Left ventricle myocardium superior (tissue), 1 donor: Measurements from ENCODE around the gene RCC2. TPM values are rescaled to one million over a fixed set of nuclear protein-coding genes. Genes with fewer than 3 reads are reported as not detected.
"Not testable (repeated sequence)": the region's sequence is repeated elsewhere in the genome, so short reads cannot be mapped to it uniquely, and the experiment has no call there.

ENCODE experiments used
- ATAC-seq: fragments of 200-7000 bp; cut with Tn5 transposase; one replicate; pipeline ENCODE4 v1.9.1; 2020; ENCODE audit warnings: mild to moderate bottlenecking, moderate library complexity
- DNase-seq: peaks from one replicate; pipeline ENCODE4 v3.0.0-alpha.2; 2020
- intact Hi-C: fragments of 100-400 bp; cut with micrococcal nuclease; formaldehyde crosslinking; loops from one replicate; pipeline ENCODE4 v1.11.0; 2022
- total RNA-seq: library from RNA; stranded (reverse); fragmentation: NEBNext Ultra II Directional; extraction: Animal tissue kit (Norgen Biotek cat#: 25700); gene quantifications from one replicate; pipeline ENCODE4 v1.2.1, GENCODE V29; 2021
- donor health status: DM: no; HTN: yes; CAD: no; lungs with severe emphysema.

RCC2 gene
- total RNA-seq, 1 donor from 2014 or later, result 11.6 TPM

GRCh38 chr1:17452203-17452602 lies 12.7 kb upstream of the RCC2 start:
- DNase-seq, intact Hi-C loops: not testable (repeated sequence)

GRCh38 chr1:17451731-17452130 lies 12.3 kb upstream of the RCC2 start:
- ATAC-seq (no peak), DNase-seq (no peak)

More at GRCh38 chr1:17452203-17452602, 12.7 kb upstream of the RCC2 start:
- ATAC-seq, result not testable (repeated sequence)

GRCh38 chr1:17447501-17447992 lies 8.1 kb upstream of the RCC2 start:
- intact Hi-C loops, result no loop called here
- no peak for DNase-seq
- ATAC-seq, result peak; percentile 38

More at GRCh38 chr1:17451731-17452130, 12.3 kb upstream of the RCC2 start:
- intact Hi-C loops, result no loop called here

GRCh38 chr1:17442841-17443240 lies 3.4 kb upstream of the RCC2 start:
- no peak for DNase-seq
- intact Hi-C loops, result no loop called here
- no peak for ATAC-seq

GRCh38 chr1:17441993-17442357 lies 2.5 kb upstream of the RCC2 start:
- no peak for ATAC-seq
- DNase-seq, result no peak
- intact Hi-C loops, result no loop called here

- ATAC-seq (no peak), DNase-seq (no peak)
- intact Hi-C loops, result no loop called here
Measured at GRCh38 chr1:17441265-17441992, 2.0 kb upstream of the RCC2 start.

- intact Hi-C loops, result no loop called here
- no peak for DNase-seq
- ATAC-seq, result no peak
Measured at GRCh38 chr1:17440827-17441168, 1.3 kb upstream of the RCC2 start.

- intact Hi-C loops, result no loop called here
- ATAC-seq (no peak), DNase-seq (no peak)
Measured at GRCh38 chr1:17440074-17440826, 773 bp upstream of the RCC2 start.

GRCh38 chr1:17438318-17439249 lies 893 bp downstream of the RCC2 start:
- ATAC-seq (peak; percentile 51), DNase-seq (peak; percentile 79)
- intact Hi-C loops, result no loop called here

- intact Hi-C loops, result no loop called here
- ATAC-seq, result peak; percentile 65
Measured at GRCh38 chr1:17437580-17438317, 1.7 kb downstream of the RCC2 start.

GRCh38 chr1:17437260-17437579 lies 2.3 kb downstream of the RCC2 start:
- DNase-seq (no peak), ATAC-seq (no peak)
- intact Hi-C loops, result no loop called here

More at GRCh38 chr1:17437580-17438317, 1.7 kb downstream of the RCC2 start:
- peak; percentile 71 for DNase-seq

- DNase-seq (no peak), ATAC-seq (no peak)
- intact Hi-C loops, result no loop called here
Measured at GRCh38 chr1:17436380-17437174, 2.9 kb downstream of the RCC2 start.

- DNase-seq, result no peak
- no peak for ATAC-seq
- intact Hi-C loops, result no loop called here
Measured at GRCh38 chr1:17434601-17435000, 4.9 kb downstream of the RCC2 start.

- intact Hi-C loops, result no loop called here
- no peak for ATAC-seq
- DNase-seq, result no peak
Measured at GRCh38 chr1:17434016-17434415, 5.5 kb downstream of the RCC2 start.

GRCh38 chr1:17433261-17433660 lies 6.2 kb downstream of the RCC2 start:
- DNase-seq, result no peak
- intact Hi-C loops, result no loop called here
- ATAC-seq, result no peak

- ATAC-seq (no peak), DNase-seq (no peak)
- intact Hi-C loops, result no loop called here
Measured at GRCh38 chr1:17432412-17432811, 7.1 kb downstream of the RCC2 start.

GRCh38 chr1:17429183-17429582 lies 10.3 kb downstream of the RCC2 start:
- no peak for DNase-seq
- intact Hi-C loops, result no loop called here
- ATAC-seq, result no peak
